ENCODE results near the gene RALGDS.

DNA sequence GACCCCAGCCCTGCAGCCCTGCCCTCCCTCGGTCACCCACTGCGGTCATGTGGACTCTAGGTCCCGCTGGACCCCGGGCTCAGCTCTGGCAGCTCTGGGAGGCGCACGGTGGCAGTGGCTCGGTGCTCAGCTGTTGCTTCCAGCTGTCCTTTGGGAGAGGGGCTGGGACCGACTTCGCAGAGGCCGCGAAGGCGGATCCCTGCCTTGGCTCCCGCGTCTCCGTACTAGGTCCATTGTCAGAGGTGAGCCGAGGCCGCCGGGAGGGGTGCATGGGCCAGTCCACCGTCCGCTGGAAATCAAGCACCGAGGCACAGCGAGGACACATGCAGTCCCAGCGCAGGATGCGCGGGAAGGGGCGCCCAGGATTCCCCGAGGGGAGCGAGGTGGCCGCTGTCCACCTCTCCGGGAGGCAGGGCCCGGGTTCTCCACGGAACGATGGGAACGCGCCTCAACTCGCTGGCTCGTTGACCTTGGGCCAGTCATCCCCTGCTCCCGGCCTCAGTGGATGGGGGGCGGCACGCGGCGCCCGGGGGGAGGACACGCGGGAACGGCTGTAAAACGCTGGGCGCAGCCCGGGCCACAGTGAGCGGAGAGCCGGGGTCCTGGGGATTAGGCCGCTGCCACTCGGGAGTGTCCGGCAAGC, 41.9 kb upstream of the RALGDS start:
- TF ChIP-seq EZH2phosphoT487 (IDR thresholded peaks at IDR 0.05; ENCODE audit: borderline replicate concordance, low read depth, low read length), result no peak
- TF ChIP-seq, protein P1, sequence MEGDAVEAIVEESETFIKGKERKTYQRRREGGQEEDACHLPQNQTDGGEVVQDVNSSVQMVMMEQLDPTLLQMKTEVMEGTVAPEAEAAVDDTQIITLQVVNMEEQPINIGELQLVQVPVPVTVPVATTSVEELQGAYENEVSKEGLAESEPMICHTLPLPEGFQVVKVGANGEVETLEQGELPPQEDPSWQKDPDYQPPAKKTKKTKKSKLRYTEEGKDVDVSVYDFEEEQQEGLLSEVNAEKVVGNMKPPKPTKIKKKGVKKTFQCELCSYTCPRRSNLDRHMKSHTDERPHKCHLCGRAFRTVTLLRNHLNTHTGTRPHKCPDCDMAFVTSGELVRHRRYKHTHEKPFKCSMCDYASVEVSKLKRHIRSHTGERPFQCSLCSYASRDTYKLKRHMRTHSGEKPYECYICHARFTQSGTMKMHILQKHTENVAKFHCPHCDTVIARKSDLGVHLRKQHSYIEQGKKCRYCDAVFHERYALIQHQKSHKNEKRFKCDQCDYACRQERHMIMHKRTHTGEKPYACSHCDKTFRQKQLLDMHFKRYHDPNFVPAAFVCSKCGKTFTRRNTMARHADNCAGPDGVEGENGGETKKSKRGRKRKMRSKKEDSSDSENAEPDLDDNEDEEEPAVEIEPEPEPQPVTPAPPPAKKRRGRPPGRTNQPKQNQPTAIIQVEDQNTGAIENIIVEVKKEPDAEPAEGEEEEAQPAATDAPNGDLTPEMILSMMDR (conservative IDR thresholded peaks at IDR 0.05; ENCODE audit: low read length), result no peak

All from OCI-LY7 (cell line).